Measurements from ENCODE around the gene SSH2.

The SSH2 gene

GRCh38 chr17:29588017-29588561 is 341.9 kb downstream of the SSH2 start:
- peak overlapping the region; percentile 74 for H3K4me3 ChIP-seq (ENCODE audit: low read depth, low read length)
- TF ChIP-seq, protein P1, sequence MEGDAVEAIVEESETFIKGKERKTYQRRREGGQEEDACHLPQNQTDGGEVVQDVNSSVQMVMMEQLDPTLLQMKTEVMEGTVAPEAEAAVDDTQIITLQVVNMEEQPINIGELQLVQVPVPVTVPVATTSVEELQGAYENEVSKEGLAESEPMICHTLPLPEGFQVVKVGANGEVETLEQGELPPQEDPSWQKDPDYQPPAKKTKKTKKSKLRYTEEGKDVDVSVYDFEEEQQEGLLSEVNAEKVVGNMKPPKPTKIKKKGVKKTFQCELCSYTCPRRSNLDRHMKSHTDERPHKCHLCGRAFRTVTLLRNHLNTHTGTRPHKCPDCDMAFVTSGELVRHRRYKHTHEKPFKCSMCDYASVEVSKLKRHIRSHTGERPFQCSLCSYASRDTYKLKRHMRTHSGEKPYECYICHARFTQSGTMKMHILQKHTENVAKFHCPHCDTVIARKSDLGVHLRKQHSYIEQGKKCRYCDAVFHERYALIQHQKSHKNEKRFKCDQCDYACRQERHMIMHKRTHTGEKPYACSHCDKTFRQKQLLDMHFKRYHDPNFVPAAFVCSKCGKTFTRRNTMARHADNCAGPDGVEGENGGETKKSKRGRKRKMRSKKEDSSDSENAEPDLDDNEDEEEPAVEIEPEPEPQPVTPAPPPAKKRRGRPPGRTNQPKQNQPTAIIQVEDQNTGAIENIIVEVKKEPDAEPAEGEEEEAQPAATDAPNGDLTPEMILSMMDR (conservative IDR thresholded peaks at IDR 0.05; ENCODE audit: low read depth, low read length), result no peak
- no peak for DNase-seq (ENCODE audit: low read depth)

DNA sequence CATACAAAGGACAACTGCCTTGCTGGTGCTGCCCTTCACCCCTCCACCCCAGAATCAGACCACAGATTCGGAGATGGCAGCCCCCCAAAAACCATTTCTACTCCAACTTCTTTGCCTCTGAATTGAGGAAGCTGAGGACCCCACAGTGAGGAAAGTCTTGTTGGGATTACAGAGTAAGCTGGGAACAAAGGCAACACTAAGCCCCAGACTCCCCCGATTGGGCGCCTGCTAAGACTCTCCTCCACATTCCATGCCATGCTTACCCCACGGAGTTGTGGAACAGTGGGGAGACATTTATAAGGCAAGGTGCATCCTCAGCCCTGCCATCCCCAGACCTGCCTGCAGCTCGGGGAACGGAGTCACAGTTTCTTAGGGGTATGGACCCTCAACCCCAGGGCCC is 342.4 kb downstream of the SSH2 start:
- DNase-seq (ENCODE audit: low read depth), result no peak
- TF ChIP-seq, protein P1 (conservative IDR thresholded peaks at IDR 0.05; ENCODE audit: low read depth, low read length), result no peak
- H3K4me3 ChIP-seq (ENCODE audit: low read depth, low read length), result peak overlapping the region; percentile 74

GRCh38 chr17:29586676-29587469 is 343.2 kb downstream of the SSH2 start:
- TF ChIP-seq, protein P1 (conservative IDR thresholded peaks at IDR 0.05; ENCODE audit: low read depth, low read length), result no peak
- DNase-seq (ENCODE audit: low read depth), result no peak
- no peak overlapping the region for H3K4me3 ChIP-seq (ENCODE audit: low read depth, low read length)

DNA sequence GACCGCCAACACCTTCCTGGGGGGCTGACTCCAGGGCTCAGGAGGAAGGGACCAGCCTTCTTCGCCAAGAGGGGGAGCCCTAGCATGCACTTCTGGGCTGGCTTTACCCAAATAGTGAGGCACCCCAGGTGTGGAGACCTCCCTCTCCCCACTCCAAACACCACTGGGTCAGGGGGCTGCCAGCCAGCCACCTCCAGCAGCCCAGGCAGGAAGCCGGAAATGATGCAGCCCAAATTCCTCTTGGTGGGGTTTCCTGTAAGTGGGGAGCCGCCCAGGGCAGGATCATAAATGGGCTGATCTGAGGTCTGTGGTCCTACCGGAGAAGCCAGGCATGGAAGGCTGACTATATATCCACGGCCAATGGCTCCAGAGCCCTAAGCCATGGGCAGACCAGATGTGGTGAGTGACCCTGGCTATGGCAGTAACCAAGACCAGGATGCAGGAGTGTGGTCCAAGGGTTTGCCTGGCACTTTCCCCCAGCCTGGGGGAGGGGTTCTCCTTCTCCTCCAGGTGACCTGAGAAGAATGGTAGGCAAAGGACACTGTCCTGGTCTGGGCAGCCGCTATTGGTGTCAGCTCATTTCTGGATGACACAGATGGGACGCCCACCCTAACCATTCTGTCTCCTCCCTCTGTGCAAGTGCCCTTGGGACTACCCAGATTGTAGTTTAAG is 344.8 kb downstream of the SSH2 start:
- TF ChIP-seq, protein P1 (conservative IDR thresholded peaks at IDR 0.05; ENCODE audit: low read depth, low read length), result peak; percentile 54
- H3K4me3 ChIP-seq (ENCODE audit: low read depth, low read length), result no peak overlapping the region
- peak; percentile 34 for DNase-seq (ENCODE audit: low read depth)

GRCh38 chr17:29584452-29585079 is 345.5 kb downstream of the SSH2 start:
- H3K4me3 ChIP-seq (ENCODE audit: low read depth, low read length), result no peak overlapping the region
- no peak for DNase-seq (ENCODE audit: low read depth)
- TF ChIP-seq, protein P1 (conservative IDR thresholded peaks at IDR 0.05; ENCODE audit: low read depth, low read length), result no peak

GRCh38 chr17:29583324-29584248 is 346.4 kb downstream of the SSH2 start:
- no peak for DNase-seq (ENCODE audit: low read depth)
- TF ChIP-seq, protein P1 (conservative IDR thresholded peaks at IDR 0.05; ENCODE audit: low read depth, low read length), result no peak
- H3K4me3 ChIP-seq (ENCODE audit: low read depth, low read length), result no peak overlapping the region

Measured in choroid plexus epithelial cell (primary cell).